ENCODE measurements around the gene PTX4. TPM values are rescaled to one million over a fixed set of nuclear protein-coding genes. Genes with fewer than 3 reads are reported as not detected.

Gene PTX4
- total RNA-seq, 1 experiment from 2014 or later, result not detected

DNA sequence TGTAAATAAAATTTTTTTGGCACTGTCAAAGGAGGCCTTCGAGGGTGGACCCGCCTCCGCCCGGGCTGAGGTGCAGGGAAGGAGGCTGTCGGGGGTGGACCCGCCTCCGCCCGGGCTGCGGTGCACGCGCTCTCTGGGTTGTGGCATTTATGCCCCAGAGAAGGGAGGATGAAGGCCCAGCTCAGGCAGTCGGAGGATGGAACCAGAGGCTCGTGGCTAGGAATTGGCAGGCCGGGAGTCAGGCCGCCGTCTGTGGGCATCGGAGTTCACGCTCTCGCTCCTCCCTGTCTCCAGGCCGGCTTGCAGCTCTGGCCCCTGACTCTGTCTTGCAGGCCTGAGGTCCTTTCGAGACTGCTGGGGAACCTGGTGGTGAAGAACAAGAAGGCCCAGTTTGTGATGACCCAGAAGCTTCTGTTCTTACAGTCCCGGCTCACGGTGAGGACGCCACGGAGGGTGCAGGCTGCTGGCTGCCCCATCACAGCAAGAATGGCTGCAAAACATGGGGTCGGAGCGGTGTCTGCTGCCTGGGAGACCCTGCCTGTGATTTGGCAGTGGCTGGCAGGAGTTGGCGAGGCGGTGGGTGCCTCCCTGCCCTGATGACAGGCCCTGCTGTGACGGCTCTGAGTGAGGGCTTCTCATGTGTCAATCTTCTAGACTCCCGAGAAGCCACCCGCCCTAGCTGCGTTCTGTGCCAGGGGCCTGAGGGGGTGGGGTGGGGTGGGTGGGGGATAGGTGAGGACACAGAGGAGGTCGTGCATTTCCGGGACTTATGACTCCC is 10.3 kb upstream of the PTX4 start:
- TF ChIP-seq, protein P1, sequence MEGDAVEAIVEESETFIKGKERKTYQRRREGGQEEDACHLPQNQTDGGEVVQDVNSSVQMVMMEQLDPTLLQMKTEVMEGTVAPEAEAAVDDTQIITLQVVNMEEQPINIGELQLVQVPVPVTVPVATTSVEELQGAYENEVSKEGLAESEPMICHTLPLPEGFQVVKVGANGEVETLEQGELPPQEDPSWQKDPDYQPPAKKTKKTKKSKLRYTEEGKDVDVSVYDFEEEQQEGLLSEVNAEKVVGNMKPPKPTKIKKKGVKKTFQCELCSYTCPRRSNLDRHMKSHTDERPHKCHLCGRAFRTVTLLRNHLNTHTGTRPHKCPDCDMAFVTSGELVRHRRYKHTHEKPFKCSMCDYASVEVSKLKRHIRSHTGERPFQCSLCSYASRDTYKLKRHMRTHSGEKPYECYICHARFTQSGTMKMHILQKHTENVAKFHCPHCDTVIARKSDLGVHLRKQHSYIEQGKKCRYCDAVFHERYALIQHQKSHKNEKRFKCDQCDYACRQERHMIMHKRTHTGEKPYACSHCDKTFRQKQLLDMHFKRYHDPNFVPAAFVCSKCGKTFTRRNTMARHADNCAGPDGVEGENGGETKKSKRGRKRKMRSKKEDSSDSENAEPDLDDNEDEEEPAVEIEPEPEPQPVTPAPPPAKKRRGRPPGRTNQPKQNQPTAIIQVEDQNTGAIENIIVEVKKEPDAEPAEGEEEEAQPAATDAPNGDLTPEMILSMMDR (IDR thresholded peaks at IDR 0.05; ENCODE audit: insufficient read depth in 1 of 2, low read depth in 1 of 2, low read length in 1 of 2, severe bottlenecking in 1 of 2, unreplicated experiment in 1 of 2), result no peak
- ChIA-PET CTCF (no interaction called here), POLR2A (no interaction called here)
- no peaks in the 10 kb centered on the region for H3K4me1 Mint-ChIP-seq (ENCODE audit: low read depth, unreplicated experiment)
- Histone ChIP-seq H3K4me3 (ENCODE audit: low read depth, low read length) (no peak overlapping the region), H3K36me3 (ENCODE audit: control insufficient read depth, insufficient read depth, low read length) (peaks cover 3% of the 10 kb centered on the region), H3K27me3 (replicated peaks; ENCODE audit: control insufficient read depth, insufficient read depth, low read length) (no peaks in the 10 kb centered on the region), H3K4me1 (no peaks in the 10 kb centered on the region), H3K9me3 (no peaks in the 10 kb centered on the region)
- H3K27me3 Mint-ChIP-seq (ENCODE audit: insufficient read depth, unreplicated experiment), result no peaks in the 10 kb centered on the region
- peaks cover 39% of the 10 kb centered on the region for H3K36me3 Mint-ChIP-seq (ENCODE audit: insufficient read depth, unreplicated experiment)
- no TSS peak for BruUV-seq (replicated peaks)
- no peaks in the 10 kb centered on the region for H3K9me3 Mint-ChIP-seq (ENCODE audit: unreplicated experiment)
- no peak overlapping the region for H3K27ac Mint-ChIP-seq (ENCODE audit: unreplicated experiment)
- DNase-seq, result no peak
- intact Hi-C loops (cut with micrococcal nuclease; ENCODE audit: unreplicated experiment), result no loop called here
- no peak overlapping the region for H3K4me3 Mint-ChIP-seq (ENCODE audit: unreplicated experiment)

DNA sequence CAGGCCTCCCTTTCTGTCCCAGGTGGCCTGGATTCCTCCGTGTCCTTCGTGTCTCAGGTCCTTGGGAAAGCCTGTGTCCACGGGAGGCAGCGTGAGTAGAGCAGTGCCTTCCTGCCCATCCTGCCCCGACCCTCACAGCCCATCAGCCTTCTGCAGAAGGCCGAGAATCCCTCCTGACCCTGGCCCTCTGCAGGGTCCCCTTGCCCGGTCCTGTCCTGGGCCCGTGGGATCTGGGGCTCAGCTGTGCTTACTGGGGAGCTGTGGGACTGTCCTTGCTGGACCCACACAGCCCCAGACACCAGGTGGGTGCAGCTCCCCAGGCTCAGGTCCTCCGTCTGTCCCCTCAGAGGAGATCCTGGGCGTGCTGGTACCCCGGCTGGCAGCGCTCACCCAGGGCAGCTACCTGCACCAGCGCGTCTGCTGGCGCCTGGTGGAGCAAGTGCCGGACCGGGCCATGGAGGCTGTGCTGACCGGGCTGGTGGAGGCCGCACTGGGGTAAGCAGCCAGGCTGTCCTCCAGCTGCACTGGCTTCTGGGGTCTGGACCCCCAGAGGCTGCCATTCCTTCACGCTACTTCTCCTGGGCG is 8.4 kb upstream of the PTX4 start:
- POLR2A ChIA-PET, result no interaction called here

DNA sequence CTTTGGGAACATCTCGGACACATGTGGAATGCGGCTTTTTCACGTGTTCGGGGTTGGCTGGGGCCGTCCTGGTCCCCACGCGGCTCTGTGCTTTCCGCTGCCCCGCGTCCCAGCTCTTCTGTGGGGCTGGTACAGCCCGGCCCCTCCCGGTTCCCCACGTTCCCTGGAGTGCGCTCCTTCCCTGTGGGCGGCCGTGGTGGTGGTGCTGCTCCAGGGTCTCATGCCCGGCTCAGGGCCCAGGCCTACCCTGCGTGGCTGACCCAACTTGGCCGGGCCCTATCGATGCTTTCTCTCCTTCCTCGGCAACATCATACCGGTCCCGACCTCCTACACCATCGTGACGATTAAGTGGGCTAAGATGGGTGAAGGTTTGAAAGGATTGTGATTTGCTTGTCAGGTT is 7.7 kb upstream of the PTX4 start:
- H3K27ac Mint-ChIP-seq (ENCODE audit: unreplicated experiment), result no peak overlapping the region
- no peak for DNase-seq
- intact Hi-C loops (cut with micrococcal nuclease; ENCODE audit: unreplicated experiment), result no loop called here
- no peak overlapping the region for H3K4me3 ChIP-seq (ENCODE audit: low read depth, low read length)
- H3K9me3 Mint-ChIP-seq (ENCODE audit: unreplicated experiment), result no peaks in the 10 kb centered on the region
- peaks cover 5% of the 10 kb centered on the region; the same call in 1 of the 2 replicates for H3K4me1 ChIP-seq
- no peak overlapping the region for H3K4me3 Mint-ChIP-seq (ENCODE audit: unreplicated experiment)
- H3K36me3 Mint-ChIP-seq (ENCODE audit: insufficient read depth, unreplicated experiment), result peaks cover 31% of the 10 kb centered on the region
- H3K27me3 ChIP-seq (replicated peaks; ENCODE audit: control insufficient read depth, insufficient read depth, low read length), result no peaks in the 10 kb centered on the region
- TF ChIP-seq, protein P1 (IDR thresholded peaks at IDR 0.05; ENCODE audit: insufficient read depth in 1 of 2, low read depth in 1 of 2, low read length in 1 of 2, severe bottlenecking in 1 of 2, unreplicated experiment in 1 of 2), result no peak
- no peaks in the 10 kb centered on the region for H3K9me3 ChIP-seq
- H3K36me3 ChIP-seq (ENCODE audit: control insufficient read depth, insufficient read depth, low read length), result peaks cover 3% of the 10 kb centered on the region
- ChIA-PET CTCF (no interaction called here), POLR2A (no interaction called here)
- BruUV-seq (replicated peaks), result no TSS peak
- no peaks in the 10 kb centered on the region for H3K27me3 Mint-ChIP-seq (ENCODE audit: insufficient read depth, unreplicated experiment)
- H3K4me1 Mint-ChIP-seq (ENCODE audit: low read depth, unreplicated experiment), result no peaks in the 10 kb centered on the region

More for the DNA sequence above, 8.4 kb upstream of the PTX4 start:
- intact Hi-C loops (cut with micrococcal nuclease; ENCODE audit: unreplicated experiment), result no loop called here
- peaks cover 3% of the 10 kb centered on the region for H3K36me3 ChIP-seq (ENCODE audit: control insufficient read depth, insufficient read depth, low read length)
- BruUV-seq (replicated peaks), result no TSS peak
- Mint-ChIP-seq H3K27me3 (ENCODE audit: insufficient read depth, unreplicated experiment) (no peaks in the 10 kb centered on the region), H3K4me3 (ENCODE audit: unreplicated experiment) (no peak overlapping the region), H3K36me3 (ENCODE audit: insufficient read depth, unreplicated experiment) (peaks cover 36% of the 10 kb centered on the region), H3K4me1 (ENCODE audit: low read depth, unreplicated experiment) (no peaks in the 10 kb centered on the region), H3K27ac (ENCODE audit: unreplicated experiment) (no peak overlapping the region), H3K9me3 (ENCODE audit: unreplicated experiment) (no peaks in the 10 kb centered on the region)
- no peak for DNase-seq
- H3K9me3 ChIP-seq, result no peaks in the 10 kb centered on the region
- peaks cover 5% of the 10 kb centered on the region; the same call in 1 of the 2 replicates for H3K4me1 ChIP-seq
- no peak overlapping the region for H3K4me3 ChIP-seq (ENCODE audit: low read depth, low read length)
- no peaks in the 10 kb centered on the region for H3K27me3 ChIP-seq (replicated peaks; ENCODE audit: control insufficient read depth, insufficient read depth, low read length)
- TF ChIP-seq, protein P1 (IDR thresholded peaks at IDR 0.05; ENCODE audit: insufficient read depth in 1 of 2, low read depth in 1 of 2, low read length in 1 of 2, severe bottlenecking in 1 of 2, unreplicated experiment in 1 of 2), result no peak
- CTCF ChIA-PET, result no interaction called here
